ENCODE results near the gene CACTIN. TPM values are rescaled to one million over a fixed set of nuclear protein-coding genes. Genes with fewer than 3 reads are reported as not detected.
"Not testable (repeated sequence)": the region's sequence is repeated elsewhere in the genome, so short reads cannot be mapped to it uniquely, and the experiment has no call there.

Gene CACTIN
- total RNA-seq, 3 donors from 2014 or later = 21.8 to 30.5 (median 27.5) TPM

- Histone ChIP-seq H3K9me3 (no peaks in the 10 kb centered on the region), H3K4me3 (no peak overlapping the region), H3K4me1 (peaks cover 5 to 10% of the 10 kb centered on the region in 2 donors), H3K36me3 (no peaks in the 10 kb centered on the region), H3K27ac (no peak overlapping the region), H3K27me3 (no peaks in the 10 kb centered on the region)
- TF ChIP-seq POLR2AphosphoS5 (IDR thresholded peaks at IDR 0.05) (no peak), POLR2A (IDR thresholded peaks at IDR 0.05) (no peak), CTCF (IDR thresholded peaks at IDR 0.05) (no peak)
- intact Hi-C loops (cut with DNase I; ENCODE audit: low total_unique reads) = no loop called here
- DNase-seq (ENCODE audit: low spot score in 2 of 2) = no peak
Observed at GRCh38 chr19:3648037-3648905, 21.7 kb upstream of the CACTIN start.

- H3K9me3 ChIP-seq; intact Hi-C loops (cut with DNase I; ENCODE audit: low total_unique reads); H3K27me3 ChIP-seq; H3K27ac ChIP-seq; H3K4me3 ChIP-seq; H3K36me3 ChIP-seq; DNase-seq (ENCODE audit: low spot score in 2 of 2): not testable (repeated sequence)
- peaks cover 5 to 10% of the 10 kb centered on the region in 2 donors for H3K4me1 ChIP-seq
Observed at GRCh38 chr19:3647102-3647501, 20.5 kb upstream of the CACTIN start.

- no peaks in the 10 kb centered on the region for H3K36me3 ChIP-seq
- no peak overlapping the region for H3K27ac ChIP-seq
- intact Hi-C loops (cut with DNase I; ENCODE audit: low total_unique reads) = no loop called here
Observed at GRCh38 chr19:3646336-3647092, 19.9 kb upstream of the CACTIN start.

GRCh38 chr19:3645726-3646125, 19.1 kb upstream of the CACTIN start:
- no peaks in the 10 kb centered on the region for H3K27me3 ChIP-seq
- peaks cover 5 to 10% of the 10 kb centered on the region in 2 donors for H3K4me1 ChIP-seq
- no peaks in the 10 kb centered on the region for H3K36me3 ChIP-seq
- TF ChIP-seq POLR2AphosphoS5 (IDR thresholded peaks at IDR 0.05) (no peak), CTCF (IDR thresholded peaks at IDR 0.05) (no peak), POLR2A (IDR thresholded peaks at IDR 0.05) (no peak)
- H3K9me3 ChIP-seq = no peaks in the 10 kb centered on the region
- intact Hi-C loops (cut with DNase I; ENCODE audit: low total_unique reads) = no loop called here
- no peak for DNase-seq (ENCODE audit: low spot score in 2 of 2)
- H3K4me3 ChIP-seq = no peak overlapping the region
- H3K27ac ChIP-seq = no peak overlapping the region

More at GRCh38 chr19:3646336-3647092, 19.9 kb upstream of the CACTIN start:
- Histone ChIP-seq H3K27me3 (no peaks in the 10 kb centered on the region), H3K4me3 (no peak overlapping the region), H3K4me1 (peaks cover 5 to 10% of the 10 kb centered on the region in 2 donors), H3K9me3 (no peaks in the 10 kb centered on the region)
- DNase-seq (ENCODE audit: low spot score in 2 of 2) = no peak
- TF ChIP-seq POLR2AphosphoS5 (IDR thresholded peaks at IDR 0.05) (no peak), POLR2A (IDR thresholded peaks at IDR 0.05) (no peak), CTCF (IDR thresholded peaks at IDR 0.05) (no peak)

- Histone ChIP-seq H3K27me3 (no peaks in the 10 kb centered on the region), H3K4me3 (no peak overlapping the region), H3K4me1 (peaks cover 2 to 3% of the 10 kb centered on the region in 2 donors), H3K36me3 (no peaks in the 10 kb centered on the region), H3K27ac (no peak overlapping the region), H3K9me3 (no peaks in the 10 kb centered on the region)
- no peak for DNase-seq (ENCODE audit: low spot score in 2 of 2)
- TF ChIP-seq POLR2AphosphoS5 (IDR thresholded peaks at IDR 0.05) (no peak), CTCF (IDR thresholded peaks at IDR 0.05) (no peak), POLR2A (IDR thresholded peaks at IDR 0.05) (no peak)
- intact Hi-C loops (cut with DNase I; ENCODE audit: low total_unique reads) = no loop called here
Observed at GRCh38 chr19:3645067-3645396, 18.4 kb upstream of the CACTIN start.
